Measurements from ENCODE around the gene TRPM3.

TRPM3 gene

GRCh38 chr9:70529833-70530232 lies 591.6 kb downstream of the TRPM3 start:
- no peak for TF ChIP-seq CTCF (IDR thresholded peaks at IDR 0.05; ENCODE audit: insufficient read depth, low read depth, low read length, missing control alignments)
- DNase-seq (ENCODE audit: low read depth) = no peak

GRCh38 chr9:70529377-70529776 lies 592.0 kb downstream of the TRPM3 start:
- DNase-seq (ENCODE audit: low read depth) = no peak
- no peak overlapping the region for H3K4me3 ChIP-seq (ENCODE audit: low read depth, low read length)
- no peak for TF ChIP-seq CTCF (IDR thresholded peaks at IDR 0.05; ENCODE audit: insufficient read depth, low read depth, low read length, missing control alignments)

More at GRCh38 chr9:70529833-70530232, 591.6 kb downstream of the TRPM3 start:
- no peak overlapping the region for H3K4me3 ChIP-seq (ENCODE audit: low read depth, low read length)

- DNase-seq (ENCODE audit: low read depth) = no peak
- TF ChIP-seq CTCF (IDR thresholded peaks at IDR 0.05; ENCODE audit: insufficient read depth, low read depth, low read length, missing control alignments) = no peak
These were observed 594.5 kb downstream of the TRPM3 start for GRCh38 chr9:70526902-70527301.

GRCh38 chr9:70525519-70525918 lies 595.9 kb downstream of the TRPM3 start:
- DNase-seq (ENCODE audit: low read depth) = no peak

More at GRCh38 chr9:70526902-70527301, 594.5 kb downstream of the TRPM3 start:
- no peak overlapping the region for H3K4me3 ChIP-seq (ENCODE audit: low read depth, low read length)

GRCh38 chr9:70519912-70520724 lies 601.3 kb downstream of the TRPM3 start:
- no peak overlapping the region for H3K4me3 ChIP-seq (ENCODE audit: low read depth, low read length)
- TF ChIP-seq CTCF (IDR thresholded peaks at IDR 0.05; ENCODE audit: insufficient read depth, low read depth, low read length, missing control alignments) = no peak
- DNase-seq (ENCODE audit: low read depth) = peak; percentile 61

More at GRCh38 chr9:70525519-70525918, 595.9 kb downstream of the TRPM3 start:
- H3K4me3 ChIP-seq (ENCODE audit: low read depth, low read length) = no peak overlapping the region
- no peak for TF ChIP-seq CTCF (IDR thresholded peaks at IDR 0.05; ENCODE audit: insufficient read depth, low read depth, low read length, missing control alignments)

- H3K4me3 ChIP-seq (ENCODE audit: low read depth, low read length) = no peak overlapping the region
- no peak for DNase-seq (ENCODE audit: low read depth)
- no peak for TF ChIP-seq CTCF (IDR thresholded peaks at IDR 0.05; ENCODE audit: insufficient read depth, low read depth, low read length, missing control alignments)
These were observed 603.4 kb downstream of the TRPM3 start for GRCh38 chr9:70517926-70518610.
